ENCODE measurements around the gene EVI5.
"Not testable (repeated sequence)": the region's sequence is repeated elsewhere in the genome, so short reads cannot be mapped to it uniquely, and the experiment has no call there.

The EVI5 gene

DNA sequence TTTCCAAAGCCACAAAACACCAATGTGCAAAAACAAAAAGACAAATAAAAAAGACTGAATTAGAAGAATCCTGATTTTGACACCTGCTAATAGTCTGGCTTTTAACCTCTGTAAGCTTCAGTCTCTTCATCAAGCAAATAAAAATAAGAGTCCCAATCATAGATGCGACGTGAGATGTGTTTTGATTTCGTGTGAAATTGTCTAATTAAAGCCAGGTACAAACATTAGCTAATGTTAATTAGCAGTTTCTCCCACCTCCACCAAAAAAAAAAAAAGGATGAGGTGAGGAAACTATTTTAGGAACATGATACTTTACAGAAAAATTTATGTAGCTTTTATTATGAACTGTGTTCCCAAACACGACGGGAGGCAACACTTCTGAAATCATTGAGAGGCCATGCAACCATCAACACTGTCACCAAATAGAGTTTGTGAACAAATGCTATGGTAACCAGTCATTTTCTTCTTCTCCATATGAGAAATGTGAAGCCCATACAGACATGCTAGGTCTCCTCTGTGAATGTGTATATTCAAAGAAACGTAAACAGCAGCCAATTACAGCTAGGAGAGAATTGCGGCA, 6.7 kb upstream of the EVI5 start:
- DNase-seq (ENCODE audit: low spot score), result no peak

DNA sequence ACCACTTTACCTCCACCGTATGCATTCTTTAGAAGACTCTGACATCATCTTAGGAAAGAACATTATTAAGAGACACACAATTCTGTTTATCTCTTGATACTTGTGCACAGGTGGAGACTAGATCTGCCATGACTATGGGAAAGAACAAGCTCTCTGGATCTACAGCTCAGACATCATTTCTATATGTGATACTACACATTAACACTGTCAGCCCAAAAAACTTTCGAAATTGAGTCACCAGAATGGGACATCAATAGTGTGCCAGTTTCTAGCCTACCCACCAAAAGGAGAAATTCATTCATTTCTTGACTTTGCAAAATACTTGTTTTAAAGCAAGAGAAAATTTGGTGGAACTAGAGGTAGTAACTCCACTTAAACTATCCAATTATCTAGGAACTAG, 6.0 kb upstream of the EVI5 start:
- DNase-seq (ENCODE audit: low spot score), result no peak

DNA sequence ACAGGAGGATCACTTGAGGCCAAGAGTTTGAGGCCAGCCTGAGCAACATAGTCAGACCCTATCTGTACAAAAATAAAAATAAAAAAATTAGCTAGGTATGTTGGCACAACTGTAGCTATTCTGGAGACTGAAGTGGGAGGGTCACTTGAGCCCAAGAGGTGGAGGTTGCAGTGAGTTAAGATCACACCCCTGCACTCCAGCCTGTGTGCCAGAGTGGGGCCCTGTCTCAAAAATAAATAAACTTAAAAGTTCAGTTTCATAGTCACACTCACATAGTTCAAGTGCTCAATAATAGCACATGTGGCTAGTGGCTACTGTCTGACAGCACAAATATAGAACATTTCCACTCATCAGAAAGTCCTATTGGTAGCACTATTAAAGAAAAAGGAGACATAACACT, 5.2 kb upstream of the EVI5 start:
- DNase-seq (ENCODE audit: low spot score), result no peak

DNA sequence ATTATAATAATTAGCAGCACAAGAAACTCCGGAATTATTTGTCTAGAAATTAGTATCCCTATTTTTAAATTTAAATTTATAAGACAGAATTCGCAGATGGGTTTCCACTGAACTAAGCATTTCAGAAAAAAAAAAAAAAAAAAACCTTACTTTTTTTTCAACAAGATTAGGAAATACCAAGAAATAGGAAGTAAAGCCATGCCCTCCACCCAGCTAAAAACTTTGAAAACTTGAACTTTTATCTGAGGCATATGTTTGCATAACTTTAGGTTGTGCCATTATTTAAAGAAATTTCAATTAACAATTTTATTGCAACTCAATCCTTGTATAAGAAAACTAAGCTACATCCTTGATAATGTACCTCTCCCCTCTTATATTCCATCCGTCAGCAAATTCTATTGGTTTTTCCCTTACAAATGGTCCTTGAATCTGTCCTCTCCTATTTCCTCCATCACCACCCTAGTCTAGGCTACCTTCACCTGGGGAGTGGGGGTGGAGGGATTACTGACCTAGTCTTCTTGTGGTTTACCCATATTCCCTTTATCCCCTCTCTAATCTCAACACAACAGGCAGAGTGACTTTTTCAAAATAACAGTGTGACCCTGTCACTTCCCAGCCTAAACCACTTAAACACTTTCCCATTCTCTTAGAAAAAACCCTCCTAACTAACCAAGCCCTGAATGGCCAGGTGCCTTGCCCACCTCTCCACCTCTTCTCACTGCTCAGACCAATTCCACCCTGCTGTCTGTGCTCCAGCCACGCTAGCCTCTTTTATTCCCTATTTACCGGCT, 1.4 kb upstream of the EVI5 start:
- DNase-seq (ENCODE audit: low spot score), result no peak

DNA sequence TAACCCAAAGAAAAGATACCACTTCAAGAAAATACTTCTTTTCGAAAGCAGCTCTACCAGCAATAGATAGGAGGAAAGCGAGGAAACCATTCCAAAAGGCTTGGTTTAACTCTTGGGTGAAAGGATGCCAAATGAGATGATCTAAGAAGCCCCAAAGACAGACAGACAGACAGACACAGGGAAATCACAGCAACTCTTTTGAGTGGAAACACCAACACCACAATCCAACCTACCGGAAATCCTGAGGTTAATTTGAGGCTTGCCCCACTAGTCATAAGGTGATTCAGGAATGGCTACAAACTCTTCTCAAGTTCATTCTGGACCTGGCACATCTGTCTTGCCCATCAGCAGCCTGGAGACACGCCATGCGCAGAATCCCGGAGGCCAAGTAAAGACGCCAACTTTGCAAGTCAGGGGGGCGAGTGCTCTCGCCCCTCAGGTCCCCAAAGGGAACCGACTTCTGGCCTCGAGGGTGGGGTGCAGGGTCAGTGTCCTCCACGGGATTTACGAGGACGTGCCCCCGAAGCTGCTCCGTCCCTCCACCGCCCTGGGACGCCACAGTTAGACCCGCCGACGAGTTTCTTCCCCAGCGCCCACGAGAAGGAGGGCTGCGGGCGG, 778 bp downstream of the EVI5 start:
- peak; percentile 16 for DNase-seq (ENCODE audit: low spot score)

DNA sequence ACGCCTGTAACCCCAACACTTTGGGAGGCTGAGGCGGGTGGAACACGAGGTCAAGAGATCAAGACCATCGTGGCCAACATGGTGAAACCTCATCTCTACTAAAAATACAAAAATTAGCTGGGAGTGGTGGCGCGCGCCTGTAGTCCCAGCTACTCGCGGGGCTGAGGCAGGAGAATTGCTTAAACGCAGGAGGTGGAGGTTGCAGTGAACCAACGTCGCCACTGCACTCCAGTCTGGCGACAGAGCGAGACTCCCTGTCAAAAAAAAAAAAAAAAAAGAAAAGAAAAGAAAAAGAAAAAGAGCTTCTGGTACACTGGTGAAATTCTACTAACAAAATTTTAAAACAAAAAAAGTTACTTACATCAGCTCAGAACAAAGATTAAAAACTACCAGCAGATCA, 1.4 kb downstream of the EVI5 start:
- not testable (repeated sequence) for DNase-seq (ENCODE audit: low spot score)

DNA sequence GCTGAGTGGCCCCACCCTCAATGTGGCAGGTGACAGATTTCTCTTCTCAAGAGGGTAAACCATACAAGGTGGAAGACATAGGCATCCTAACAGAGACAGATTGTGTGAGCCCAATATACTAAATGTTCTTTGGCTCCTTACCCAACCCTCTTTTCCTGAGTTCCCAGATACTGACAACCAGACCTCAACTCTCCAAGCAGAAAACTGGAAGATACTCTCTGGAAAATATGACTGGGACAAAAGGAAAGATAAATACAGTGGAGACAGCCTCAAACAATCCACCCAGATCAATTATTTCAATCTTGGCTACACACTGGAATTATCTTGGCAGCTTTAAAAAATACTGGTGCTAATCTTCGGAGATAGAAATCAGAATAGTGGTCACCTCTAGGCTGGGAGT, 6.5 kb downstream of the EVI5 start:
- DNase-seq (ENCODE audit: low spot score), result no peak

DNA sequence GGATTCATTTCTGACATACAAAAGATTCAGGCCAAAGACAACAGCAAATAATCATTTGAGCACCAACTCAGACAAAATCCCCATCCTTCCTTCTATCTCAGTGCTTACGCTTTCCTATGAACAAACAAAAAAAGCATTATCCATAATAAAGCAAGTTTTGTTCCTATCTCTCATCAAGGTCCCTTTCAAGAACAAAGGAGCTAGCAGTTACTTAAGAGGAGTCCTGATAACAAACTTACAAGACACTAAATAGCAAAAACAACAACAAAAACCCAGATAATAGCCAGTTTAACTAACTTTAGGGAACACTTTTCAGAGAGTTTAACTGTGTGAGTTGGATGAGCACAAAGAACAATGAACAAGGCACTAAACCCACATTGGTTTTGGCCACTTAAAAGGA, 10.5 kb downstream of the EVI5 start:
- no peak for DNase-seq (ENCODE audit: low spot score)

DNA sequence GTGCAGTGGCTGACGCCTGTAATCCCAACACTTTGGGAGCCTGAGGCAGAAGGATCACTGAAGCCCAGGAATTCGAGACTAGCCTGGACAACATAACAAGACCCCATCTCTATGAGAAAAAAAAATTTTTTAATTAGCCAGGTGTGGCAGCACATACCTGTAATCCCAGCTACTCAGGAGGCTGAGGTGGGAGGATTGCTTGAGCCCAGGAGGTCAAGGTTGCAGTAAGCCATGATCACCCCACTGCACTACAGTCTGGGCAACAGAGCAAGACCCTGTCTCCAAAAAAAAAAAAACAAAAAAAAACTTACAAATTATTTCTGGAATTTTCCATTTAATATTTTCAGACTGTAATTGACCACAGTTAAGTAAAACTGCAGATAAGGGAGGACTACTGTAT, 11.2 kb downstream of the EVI5 start:
- not testable (repeated sequence) for DNase-seq (ENCODE audit: low spot score)

DNA sequence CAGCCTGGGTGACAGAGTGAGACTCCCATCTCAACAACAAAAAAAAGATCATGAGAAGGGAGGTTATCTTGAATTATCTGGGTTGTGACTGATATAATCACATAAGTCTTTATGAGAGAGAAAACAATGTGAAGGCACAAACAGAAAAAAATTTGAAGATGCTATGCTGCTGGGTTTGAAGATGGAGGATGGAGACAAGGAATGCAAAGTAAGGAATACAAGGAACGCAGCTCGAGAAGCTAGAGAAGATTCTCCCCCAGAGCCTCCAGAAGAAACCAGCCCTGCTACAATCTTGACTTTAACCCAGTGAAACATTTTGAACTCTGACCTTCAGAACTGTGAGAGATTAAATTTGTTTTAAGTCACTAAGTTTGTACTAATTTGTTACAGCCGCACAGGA, 15.1 kb downstream of the EVI5 start:
- no peak for DNase-seq (ENCODE audit: low spot score)

DNA sequence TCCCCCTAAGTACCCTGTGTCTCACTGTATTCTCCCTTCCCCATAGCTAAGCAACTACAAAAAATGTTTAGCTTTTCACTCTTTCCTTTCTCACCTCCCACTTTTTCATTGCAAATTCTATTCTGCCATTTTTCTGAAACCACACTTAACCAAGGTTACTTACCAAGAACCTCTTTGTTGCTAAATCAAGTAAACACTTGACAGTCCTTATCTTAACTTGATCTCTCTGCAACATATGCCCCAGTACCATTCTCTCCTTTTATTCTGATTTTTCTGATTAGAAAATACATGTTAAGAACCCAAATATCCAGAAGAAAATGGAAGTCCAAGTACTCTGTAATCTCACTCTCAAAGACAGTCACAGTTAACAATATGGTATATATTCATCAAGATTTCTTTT, 16.0 kb downstream of the EVI5 start:
- DNase-seq (ENCODE audit: low spot score), result no peak

DNA sequence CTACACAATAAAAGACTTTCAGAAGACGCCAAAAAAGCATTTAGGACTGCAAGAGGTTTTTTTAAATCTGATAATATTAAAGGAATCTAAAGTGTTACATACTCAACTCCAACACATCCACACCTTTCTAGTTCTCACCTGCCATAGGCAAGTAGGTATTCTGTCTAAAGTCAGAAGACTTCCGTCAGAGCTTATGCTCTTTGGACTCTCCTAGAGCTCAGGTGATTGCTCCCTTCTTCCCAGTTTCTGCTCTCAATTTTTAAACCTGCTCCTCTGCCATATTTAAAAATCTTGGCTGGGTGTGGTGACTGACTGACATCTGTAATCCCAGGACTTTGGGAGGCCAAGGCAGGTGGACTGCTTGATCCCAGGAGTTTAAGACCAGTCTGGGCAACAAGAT, 16.6 kb downstream of the EVI5 start:
- no peak for DNase-seq (ENCODE audit: low spot score)

DNA sequence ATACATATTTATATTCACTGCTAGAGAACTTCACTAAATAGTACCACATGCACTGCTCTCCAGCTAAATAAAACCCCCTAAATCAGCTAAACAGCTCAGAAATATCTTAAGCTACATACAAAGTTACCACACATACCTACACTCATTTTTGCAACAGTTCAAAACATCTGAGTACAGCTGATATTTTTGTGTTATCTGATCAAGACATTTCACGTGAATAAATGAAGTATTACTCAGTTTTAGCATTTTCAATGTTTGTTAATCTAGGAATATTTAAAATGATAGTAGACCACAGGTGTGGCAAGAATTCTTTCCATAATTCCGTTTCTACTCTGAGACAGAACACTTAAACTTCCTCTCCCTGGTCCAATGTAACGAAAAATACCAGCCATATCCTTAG, 20.8 kb downstream of the EVI5 start:
- no peak for DNase-seq (ENCODE audit: low spot score)

DNA sequence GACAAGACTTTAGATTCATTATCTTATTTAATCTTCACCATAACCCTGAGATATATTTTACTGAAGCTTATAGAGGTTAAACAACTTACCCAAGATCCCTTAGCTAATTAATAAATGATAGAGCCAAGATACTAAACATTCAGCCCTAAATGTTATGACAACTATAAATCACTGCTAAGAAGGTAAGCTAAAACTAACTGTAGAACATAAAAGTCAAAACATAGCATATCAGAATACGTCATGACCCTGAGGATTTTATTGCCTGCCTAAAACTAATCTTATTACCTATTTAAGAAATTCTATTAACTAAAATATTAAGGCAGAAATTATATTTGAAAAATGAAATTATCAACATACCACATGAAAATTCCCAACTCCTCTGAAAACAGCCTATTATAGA, 22.6 kb downstream of the EVI5 start:
- no peak for DNase-seq (ENCODE audit: low spot score)

DNA sequence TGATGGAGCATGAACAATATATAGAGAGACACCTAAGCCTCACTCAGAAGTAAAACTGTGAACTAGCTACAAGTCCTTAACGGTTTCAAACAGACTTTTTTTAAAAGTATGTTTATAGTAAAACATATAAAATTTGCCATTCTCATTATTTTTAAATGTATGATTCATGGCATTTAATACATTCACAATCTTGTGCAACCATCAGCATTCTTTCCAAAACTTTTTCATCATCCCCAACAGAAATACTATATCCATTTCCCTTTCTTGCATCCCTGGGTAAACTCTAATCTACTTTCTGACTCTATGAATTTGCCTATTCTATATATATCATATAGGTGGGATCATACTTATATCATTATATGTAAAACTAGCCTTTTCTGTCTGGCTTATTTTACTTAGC, 25.5 kb downstream of the EVI5 start:
- no peak for DNase-seq (ENCODE audit: low spot score)

DNA sequence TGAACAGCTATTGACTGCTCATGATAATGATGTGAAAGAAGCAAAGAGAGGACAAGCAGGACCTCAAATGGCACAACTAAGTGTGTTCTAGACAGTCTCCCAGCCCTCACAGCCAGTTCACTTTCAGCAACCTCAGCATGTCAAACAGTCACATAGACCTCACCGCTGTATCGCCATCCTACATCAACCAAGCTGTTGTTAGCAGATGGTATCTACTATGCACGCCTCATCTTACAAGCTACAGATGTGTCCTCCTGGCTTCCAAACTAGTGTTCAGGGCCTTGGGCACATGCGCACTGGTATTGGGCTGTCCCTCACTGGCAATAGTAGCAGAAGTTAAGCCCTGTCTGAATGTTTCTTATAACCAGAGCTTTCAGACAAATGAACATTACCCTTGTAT, 28.4 kb downstream of the EVI5 start:
- DNase-seq (ENCODE audit: low spot score), result no peak

DNA sequence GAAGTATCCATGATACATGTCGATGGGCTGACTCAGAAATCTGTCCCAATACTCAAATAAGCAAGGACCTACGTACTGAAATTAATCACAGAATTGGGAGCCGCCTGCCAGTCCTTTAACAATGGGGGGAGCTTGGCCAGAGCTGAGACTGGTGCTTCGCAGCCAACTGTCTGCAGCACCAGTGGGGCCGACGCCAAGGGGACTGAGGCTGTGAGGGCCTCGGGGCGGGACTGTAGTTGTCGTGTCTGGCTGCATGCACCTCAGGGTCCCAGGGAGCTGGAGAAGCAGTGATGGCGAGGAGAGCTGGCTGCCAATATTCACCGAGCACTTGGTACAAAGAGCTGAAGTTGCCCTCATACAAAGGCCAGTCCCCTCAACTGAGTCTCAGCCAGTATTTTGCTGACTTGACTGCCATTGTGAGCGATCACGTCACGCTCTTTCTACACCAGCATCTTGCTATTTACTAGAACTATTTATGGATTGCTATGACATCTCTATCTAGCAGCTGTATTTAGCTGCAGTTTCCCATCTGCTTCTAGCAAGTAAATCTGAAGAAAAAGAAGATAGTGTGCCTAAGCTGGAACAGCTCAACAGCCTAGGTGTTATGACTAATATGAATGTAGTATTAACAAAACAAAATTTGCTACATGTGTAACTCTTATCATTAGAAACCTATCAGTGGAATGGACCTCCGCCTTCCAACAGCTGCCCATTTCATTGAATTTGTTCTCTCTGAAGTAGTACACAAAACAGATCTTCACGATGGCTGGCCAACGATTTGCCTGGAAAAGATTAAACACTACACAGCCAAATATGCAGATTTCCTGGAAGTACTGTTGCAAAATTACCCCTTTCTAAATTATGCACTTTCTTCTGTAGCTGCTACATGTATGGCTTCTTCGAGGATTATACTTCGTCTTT, 29.1 kb downstream of the EVI5 start:
- no peak for DNase-seq (ENCODE audit: low spot score)

DNA sequence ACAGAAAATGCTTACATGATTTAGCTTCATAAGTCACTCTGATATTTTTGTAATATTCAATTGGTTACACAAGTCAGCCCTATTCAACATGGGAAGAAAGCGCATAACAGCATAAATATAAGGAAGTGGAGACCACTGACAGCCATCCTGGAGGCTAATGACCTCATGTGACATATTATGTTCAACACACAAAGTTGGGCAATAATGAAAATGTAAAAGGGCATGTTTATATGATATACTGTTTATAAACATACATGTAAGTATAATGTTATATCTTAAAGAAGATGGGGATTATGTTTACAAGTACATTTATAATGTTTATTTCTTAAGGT, 30.2 kb downstream of the EVI5 start:
- no peak for DNase-seq (ENCODE audit: low spot score)

DNA sequence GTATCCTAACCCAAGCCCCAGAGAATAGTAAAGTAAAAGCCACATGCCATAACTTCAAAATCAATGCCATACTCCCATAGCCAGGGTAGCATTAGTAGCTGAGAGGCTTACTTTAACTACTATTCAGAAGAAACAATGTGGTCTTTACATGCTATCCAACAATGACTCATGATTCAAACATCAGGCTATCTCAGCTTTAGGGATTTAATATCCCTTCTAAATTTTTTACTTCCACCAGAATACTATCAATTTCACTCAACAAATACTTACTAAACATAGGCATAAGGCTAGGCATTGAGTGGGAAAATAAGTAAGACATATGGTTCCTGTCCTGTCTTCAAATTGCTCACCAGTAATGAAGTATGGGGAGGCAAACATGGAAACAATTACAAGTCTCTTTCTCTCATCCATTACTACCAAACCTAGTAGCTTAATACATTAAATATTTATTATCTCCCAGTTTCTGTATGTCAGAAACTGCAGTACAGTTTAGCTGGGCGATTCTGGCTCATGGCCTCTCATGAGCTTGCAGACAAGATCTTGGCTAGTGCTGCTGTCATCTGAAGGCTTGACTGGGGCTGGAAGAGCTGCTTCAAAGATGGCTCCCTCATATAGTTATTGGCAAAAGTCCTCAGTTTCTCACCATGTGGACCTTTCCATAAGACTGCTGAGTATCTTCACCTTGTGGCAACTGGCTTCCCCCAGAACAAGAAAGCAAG, 30.7 kb downstream of the EVI5 start:
- no peak for DNase-seq (ENCODE audit: low spot score)

DNA sequence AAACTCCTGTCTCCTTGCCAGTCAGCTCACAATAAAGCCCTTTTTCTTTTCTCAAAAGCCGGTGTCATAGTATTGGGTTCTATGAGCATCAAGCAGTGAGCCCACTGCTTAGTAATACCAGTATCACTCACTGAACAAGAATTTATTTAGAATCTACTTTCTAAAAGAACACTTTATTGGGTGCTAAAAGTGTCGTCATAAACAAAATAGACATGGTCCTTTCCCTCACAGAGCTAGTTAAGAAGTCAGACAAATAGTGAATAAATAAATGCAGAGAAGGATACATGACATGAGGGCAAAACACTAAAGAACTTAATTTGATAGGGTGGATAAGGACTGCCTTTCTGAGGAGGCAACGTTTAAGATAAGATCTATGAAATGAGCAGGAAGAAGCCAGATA, 32.2 kb downstream of the EVI5 start:
- no peak for DNase-seq (ENCODE audit: low spot score)

DNA sequence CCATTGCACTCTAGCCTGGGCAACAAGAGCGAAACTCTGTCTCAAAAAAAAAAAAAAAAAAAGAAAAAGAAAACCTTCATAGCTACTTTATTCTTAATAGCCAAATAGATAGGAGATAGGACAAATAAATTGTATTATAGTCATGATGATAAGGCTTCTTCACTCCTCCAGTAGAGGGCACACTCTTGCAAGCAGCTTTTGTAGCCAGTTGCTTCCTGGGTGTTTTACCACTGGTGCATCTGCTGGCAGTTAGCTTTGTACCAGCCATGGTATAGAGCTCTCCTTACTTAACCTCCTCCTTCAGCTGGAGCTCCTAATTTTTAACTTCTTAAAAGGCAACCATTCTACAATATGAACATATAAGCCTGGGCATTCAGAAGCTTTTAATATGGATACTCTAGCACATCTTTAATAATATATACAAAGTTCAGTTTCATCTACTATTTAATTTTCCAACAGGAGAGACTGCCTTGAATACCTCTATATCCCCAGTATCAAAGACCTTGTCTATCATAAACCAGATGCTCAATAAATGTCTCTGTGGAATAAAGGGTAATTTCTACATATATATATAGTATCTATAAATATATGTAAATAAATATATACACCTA, 35.8 kb downstream of the EVI5 start:
- DNase-seq (ENCODE audit: low spot score), result peak; percentile 43

DNA sequence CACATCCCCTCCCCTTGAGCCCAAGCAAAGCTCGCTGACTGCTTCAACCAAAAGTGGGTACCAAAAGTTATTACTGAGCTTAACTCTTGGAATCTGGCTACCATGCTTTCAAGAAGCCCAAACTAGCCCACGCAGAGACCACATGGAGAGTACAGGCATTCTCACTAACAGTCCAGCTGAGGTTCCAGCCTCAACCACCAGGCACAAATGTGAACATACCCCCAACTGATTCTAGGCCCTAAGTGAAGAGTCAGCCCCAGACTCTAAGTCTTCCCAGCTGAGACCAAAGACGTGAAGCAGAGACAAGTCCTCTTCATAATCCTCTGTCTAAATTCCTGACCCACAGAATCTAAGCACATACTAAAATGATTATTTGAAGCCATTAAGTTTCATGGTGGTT, 36.8 kb downstream of the EVI5 start:
- DNase-seq (ENCODE audit: low spot score), result no peak
